ENCODE data around the gene ETV2.

GRCh38 chr19:35613574-35613973 lies 28.0 kb upstream of the ETV2 start:
- TF ChIP-seq CTCF (IDR thresholded peaks at IDR 0.05; ENCODE audit: insufficient read depth, low read length, poor library complexity, severe bottlenecking), result no peak
- no peak for TF ChIP-seq EZH2phosphoT487 (conservative IDR thresholded peaks at IDR 0.05; ENCODE audit: low read length)
